HG03280 (cell line): ENCODE measurements around the gene BRME1.

Source experiments
- ATAC-seq: cut with Tn5 transposase; IDR thresholded peaks from one replicate; pipeline ENCODE4 v1.9.1; 2021; ENCODE audit warnings: mild to moderate bottlenecking, moderate library complexity; ENCODE audit not compliant: unreplicated experiment

Gene BRME1

DNA sequence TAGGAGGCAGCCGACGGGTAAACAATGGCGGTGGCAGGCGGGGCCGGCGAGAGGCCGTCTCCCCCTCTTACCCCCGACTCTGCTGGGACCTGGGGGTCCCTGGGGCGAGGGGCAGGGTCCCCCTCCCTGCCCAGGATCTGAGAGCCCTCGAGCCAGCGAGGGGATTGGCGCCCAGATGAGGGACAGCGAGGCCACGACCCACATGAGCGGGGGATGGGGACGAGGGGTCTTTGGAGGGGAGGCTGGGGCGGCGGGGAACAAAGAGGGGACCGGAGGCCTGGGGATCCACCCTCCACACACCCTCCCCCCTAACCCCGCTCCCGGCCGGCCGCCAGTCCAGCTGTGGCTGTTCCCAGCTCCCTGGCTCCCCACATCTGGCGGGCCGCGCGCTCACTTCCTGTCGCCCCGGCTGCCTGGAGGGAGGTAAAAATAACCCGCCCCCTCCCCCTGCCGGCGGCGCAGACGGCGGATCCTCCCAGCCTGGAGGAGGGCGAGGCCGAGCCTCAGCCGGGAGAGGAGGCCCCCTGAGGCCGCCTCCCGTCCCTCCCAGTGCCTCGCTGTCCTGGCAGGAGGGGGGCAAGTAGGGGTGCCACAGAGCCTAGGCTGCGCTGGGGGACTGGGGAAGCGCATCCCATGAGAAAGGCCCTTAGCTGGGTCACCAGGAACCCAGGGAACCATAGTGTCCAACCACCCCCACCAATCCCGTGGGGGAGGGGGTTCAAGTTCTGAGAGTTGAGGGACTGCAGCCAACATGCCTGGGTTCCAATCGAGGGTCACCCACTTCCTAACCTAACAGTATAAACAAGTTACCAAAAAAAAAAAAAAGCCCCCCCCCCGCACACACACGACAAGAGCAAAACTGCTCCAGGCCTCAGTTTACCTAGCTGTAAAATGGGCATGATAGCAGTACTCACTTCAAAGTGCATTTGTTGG, 58.2 kb downstream of the BRME1 start:
- peak; percentile 18 for ATAC-seq

DNA sequence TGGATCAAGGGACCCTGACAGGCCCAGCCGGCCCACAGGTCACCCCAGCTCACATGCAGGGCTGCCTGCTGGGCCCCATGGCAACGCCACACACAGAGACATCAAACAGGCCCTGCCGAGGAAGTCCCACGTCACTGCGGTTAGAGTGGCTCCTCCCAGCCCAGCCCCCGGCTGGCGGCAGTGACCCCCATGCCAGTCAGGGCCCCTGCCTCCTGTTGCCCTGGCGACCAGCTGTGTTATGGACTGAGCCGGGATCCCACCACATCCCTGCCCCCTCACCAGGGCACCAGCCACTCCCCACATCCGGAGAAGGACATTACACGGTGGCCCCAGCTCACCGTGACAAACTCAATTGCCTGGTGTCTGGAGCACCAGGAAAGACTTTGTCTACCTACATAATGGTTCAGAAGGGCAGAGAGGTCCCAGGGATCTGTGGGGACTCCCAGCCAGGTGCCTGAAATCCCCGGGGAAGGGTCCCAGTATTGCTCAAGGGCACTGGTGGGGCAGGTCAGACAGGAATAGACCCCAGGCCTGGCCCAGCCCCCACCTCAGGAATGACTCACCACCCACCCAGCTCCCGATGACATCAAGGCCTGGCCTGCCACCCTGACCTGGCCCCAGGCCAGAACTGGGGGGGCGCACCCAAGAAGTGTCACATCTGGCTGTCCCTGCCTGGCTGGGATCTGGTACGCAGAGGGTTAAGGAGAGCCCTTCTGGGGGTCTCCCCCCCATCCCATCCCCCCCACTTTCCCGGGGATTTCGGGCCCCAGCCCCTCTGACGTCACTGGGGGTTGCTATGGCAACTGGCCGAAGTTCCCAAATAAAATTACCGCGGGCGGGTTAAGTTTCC, 59.1 kb downstream of the BRME1 start:
- ATAC-seq = peak; percentile 60

DNA sequence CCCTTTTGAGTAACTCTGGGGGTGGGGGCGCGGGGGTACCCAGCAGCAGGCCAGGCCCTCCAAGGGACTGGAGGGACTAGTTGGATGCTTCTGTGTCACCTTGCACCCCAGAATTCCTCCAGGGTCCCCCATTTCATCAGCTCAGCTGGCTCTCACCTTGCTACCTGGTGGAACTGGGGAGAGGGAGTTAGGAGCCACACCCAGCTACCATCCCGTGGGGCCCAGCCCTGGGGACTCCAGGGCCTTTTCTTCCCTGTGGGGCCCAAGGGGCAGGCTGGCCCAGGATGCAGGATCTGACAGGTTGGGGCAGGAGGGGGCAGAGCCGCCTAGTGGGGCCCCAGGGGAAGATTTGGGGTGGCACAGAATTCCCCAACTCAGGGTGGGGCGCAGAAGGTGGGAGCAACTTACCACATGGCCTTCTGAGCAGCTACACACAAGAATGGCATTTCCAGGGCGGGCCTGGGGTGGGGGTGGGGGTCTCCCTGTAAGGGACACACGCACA, 61.7 kb downstream of the BRME1 start:
- ATAC-seq = no peak

DNA sequence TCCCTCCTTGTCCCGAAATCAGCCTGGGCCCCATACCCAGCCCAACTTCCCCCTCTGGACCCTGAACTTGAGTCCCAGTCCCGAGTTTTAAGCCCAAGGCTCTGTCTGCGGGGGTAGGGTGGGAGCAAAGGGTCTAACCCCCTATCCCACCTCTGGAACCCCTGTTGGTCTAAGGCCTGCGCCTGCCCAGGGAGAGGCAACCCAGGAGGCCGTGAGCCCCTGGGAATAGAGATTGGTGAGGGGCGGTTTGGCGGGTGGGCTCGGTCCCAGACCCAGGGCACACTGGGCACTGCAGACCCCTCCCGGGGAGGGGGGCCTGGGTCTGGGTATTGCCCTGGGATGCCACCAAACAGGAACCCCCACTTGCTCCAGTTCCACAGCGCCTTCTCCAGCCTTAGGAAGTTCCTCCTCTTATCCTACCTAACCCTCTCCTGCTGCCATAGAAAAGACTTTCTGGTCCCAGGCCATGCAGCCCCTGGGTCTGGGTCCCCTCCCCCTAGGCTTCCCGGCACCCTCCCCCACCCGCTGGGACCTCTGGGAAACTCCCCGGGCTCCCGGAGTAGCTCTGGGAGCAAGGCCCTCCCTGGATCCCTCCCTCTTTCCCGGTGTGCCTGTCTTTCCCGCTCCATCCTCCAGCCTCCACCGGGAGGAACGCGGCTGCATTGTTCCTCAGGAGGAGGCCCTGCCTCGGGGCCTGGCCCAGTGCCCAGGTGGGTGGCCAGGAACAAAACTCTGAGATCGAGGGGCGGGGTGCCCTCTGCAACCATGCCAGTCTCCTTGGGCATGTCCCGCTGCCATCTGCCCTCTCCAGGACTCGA, 62.6 kb downstream of the BRME1 start:
- no peak for ATAC-seq

DNA sequence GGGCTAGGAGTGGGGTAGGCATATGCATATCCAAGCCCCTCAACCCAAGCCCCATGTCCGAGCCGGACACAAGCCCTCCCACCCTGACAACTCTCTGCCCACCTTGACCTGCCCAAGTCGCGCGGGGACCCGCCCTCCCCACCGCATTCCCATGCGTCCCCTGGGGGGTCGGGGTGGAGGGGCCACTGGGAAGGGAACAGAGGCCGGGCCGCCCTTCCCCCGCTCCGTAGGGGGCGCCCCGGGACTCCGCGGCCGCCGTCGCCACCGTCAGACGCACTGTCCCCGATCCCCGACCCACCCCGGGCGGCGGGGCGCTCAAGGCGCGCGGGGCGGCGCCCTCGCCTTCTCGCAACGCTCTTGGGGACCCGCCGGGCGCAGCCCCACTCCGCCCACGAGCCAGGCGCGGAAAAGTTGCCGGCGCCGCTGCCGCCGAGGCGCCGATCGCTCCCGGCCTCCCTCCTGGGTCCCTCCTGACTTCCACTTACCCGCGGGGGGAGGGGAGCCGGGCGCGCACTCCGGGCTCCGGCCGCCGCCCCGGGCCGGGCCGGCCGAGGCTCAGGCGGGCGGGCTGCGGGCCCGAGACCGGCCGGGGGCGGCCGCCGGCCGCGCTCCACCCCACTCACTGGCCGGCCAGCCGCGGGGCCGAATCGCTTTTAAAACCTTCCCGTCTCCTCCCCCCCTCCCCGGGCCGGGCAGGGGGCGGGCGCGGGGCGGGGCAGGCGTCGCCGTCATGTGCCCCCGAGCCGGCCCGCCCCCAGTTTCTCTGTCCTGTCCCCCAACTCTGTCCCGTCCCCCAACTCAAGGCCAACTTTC, 63.4 kb downstream of the BRME1 start:
- no peak for ATAC-seq

DNA sequence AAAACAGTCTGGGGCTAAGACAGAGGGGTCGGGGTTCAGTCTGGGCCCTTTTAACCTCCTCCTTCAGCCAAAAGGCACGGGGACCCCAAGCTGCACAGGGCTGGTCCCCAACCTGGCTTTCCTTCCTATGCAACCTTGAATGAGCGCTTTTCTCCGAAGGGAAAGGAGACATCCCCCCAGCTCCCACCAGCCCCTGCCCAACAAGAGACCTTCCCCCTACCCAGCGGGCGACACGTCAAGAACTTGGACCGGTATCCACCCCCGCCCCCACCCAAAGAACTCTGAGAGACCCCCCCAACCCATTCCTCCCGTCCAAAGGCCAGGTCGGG, 64.0 kb downstream of the BRME1 start:
- no peak for ATAC-seq

DNA sequence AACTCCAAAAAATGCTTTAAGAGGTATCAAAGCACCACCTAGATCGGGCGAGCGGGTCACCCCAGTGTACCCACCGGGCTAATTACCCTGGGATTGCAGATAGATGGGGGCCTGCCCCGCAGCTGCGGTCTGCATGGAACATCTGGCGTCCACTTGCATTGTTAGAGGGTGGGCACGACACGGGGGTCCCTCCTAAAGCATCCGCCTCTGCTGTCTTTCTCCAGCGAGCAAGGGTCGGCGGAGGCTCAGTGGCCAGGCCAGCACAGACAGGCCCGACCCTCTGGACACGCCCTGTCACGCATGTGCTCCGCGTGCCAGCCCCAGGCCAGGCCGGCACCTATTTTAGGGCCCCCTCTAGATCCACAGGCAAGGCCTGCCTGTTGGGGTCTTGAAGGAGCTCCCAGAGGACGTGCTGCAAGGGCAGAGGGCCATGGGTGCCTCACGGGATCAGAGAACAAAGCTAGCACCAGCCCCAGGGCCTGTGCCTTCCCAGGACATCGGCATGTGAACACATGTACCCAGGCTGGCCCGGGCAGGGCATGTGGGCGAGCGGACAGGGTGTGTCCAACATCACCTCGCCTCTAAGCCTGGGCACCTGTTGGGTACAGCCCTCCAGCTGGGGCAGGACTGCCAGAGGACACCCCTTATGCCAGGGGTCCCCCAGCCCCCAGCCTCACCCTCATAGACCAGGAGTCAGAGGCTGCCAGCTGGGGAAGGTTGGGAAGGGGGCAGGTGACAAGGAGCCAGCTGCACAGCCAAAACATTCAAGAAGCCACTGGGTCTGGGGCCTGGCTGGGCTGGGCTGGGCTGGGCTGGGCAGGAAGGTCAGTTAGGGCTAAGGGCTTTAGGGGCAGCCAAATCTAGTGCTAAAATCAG, 64.6 kb downstream of the BRME1 start:
- no peak for ATAC-seq

DNA sequence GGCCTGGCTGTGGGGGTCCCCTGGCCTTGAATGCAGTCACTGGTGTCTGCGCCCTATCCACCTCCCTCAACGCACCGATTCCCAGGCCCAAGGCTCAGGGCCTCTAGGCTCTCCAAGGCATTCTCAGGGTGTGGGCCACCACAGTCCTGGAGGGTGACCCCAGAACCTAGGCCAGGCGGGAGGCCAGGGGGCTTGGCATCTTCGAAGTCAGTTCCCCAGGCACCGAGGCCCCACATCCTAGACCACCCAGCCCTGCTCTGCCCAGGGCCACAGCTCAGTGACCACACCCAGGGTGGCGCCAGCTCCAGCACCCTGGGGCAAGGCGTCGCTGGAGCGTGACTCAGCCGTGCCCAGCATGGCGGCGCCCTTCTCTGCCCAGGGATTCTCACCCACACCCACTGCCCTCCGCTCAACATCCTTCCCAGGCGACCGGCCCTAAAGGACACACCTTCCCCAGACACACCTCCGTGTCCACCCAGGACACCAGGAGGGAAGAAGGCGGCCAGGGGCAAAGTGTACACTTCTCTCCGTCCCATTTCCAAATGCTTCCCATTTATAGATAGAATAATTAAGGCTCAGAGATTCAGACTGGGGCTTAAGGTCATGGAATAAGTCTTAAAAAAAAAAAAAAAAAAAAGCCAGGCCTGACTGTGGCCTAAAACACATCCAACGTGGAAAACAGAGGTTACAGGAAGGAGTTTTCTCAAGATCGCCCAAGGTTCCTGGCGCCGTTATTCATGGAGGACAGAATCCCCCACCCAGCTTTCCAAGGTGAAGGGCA, 65.4 kb downstream of the BRME1 start:
- ATAC-seq = no peak

DNA sequence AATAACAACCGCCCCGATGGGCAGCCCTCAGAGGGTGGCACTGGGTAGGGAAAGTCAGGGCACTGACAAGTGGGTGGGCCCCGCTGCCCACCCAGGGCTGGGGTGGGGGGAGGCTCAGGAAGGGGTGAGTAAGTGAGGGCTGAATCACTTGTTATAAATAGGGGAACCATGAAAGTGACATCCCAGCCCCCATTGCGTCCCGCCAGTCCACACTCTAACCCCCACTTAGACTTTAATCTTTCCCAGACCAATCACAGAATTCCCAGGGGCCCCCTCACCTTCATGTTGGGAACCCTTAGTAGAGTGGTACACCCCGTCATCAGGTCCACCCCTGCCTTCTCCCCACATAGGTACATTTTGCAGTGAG, 66.0 kb downstream of the BRME1 start:
- ATAC-seq = peak; percentile 3

DNA sequence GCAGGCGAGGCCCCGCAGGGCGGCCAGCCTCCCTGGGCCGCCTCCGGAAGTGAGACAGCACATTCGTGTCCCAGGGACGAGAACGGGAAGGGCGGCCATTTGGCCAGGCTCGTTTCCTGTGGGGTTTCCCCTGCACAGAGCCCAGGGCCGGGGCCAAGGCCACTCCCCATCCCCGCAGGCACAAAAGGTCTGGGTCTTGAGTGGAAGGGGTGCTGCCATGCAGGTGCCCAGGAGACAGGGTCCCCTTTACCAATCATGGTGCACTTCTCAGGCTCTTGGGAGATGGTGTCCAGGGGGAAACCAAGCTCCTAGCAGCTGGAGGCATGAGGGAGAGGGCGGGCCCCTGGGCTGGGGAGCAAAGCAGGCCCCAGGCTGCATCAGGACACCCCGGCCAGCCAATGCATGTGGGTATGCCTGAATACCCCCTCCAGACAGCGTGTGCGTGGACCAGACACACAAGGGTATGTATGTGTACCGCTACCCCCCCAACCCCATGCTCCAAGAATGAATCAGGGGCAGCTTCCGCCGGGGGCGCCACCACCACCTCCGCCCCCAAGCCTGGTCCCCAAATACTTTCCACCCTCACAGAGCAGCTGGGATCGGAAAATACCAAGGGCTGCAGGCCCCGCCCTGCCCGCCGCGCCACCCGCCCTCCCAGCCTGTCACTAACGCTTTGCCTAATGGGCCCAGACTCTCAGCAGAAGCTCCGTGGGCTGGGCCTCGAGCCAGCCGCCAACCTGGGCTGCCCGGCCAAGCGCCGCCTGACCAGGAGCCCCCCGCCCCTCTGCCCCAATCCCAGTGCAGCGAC, 66.6 kb downstream of the BRME1 start:
- ATAC-seq = peak; percentile 33

DNA sequence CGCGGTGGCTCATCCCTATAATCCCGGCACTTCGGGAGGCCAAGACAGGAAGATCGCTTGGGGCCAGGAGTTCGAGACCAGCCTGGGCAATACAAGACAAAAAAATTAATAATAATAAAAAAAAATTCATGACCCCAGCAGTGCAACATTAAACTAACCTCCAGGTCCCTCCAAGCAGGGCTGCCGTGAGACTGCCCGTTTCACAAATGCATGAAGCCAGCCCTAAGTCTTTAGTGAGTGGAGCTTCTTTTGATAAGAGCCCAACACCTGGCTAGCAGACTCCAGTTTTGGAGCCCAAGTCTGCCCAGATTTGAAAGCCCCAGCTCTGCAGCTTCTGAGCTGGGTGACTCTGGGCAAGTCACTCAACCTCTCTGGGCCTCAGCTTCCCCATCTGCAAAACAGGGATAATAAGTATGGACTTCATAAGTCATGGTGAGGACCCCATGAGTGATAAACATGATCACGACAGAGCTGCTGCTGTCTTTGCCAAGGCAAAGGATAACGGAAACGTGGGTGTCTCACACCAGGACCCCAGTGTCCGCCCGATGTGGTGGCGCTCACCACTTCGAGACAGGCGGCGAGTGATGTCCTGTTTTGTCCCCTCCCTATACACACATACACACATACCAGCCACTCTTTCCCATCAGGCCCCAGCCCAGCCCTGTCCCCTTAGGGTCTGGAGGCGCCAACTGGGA, 67.3 kb downstream of the BRME1 start:
- no peak for ATAC-seq

DNA sequence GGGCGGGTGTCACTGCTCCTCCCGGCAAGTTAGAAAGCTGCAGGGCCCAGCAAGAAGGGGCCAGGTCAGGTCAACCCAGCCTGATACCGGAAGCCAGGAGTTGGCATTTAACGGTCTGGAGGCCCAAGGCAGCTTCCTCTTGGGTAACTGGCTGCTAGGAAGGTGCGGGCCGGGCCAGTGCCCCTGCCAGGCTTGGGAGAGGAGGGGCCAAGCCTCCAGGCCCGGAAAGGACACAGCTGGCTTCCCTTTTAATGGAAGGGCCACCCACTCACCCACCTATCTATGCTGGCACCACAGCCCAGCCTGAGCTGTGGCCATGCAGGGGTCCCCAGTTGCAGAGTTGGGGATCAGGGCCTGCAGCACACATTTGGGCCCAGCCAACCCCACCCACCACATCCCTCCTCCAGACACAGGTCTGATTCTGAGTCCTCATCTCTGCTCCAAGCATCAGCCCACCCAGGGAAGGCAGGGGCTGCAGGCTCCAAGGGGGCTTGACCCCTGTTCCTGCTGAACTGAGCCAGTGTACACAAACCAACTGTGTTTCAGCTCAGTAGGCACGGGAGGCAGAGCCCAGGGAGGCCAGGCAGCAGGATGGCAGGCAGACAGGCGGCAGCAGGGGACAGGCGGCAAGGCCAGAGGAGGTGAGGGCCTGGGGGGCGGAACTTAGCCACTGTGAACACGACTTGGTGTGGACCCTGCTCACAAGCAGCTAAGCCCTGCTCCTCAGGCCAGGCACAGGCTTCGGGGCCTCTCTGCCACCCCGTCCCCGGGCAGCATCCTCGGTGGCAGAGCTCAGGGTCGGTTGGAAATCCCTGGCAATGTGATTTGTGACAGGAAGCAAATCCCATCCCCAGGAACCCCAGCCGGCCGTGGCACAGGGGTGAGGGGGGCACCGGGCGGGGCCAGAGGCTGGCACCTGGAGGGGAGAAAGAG, 69.9 kb downstream of the BRME1 start:
- no peak for ATAC-seq

DNA sequence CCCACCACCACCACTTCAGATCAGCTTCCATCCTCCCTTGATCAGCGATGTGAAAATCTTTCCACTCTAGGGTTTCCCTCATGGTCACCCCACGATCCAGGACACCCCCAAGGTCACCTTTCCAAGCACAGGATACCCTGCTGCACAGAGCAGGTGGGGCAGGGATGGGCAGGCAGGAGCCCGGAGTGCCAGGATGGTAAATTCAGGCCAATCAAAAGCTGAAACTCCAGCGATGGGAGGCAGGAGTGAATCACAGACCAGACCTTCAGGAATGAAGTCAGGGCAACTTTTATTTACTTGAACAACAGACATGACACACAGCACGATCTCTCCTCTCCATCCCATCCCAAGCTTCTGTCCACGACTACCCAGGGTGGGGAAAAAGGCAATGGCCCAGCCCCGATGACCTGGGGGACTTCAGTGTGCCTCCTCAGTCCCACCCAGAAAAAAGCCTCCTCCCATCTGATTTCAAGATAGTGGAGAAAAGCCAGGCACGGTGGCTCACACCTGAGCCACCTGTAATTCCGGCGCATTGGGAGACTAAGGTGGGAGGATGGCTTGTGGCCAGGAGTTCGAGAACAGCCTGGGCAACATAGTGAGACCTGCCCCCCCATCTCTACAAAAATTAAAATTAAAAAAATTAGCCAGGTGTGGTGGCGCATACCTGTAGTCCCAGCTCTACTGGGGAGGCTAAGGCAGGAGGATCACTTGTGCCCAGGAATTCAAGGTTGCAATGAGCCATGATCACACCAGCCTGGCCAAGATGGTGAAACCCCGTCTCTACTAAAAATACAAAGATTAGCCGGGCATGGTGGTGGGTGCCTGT, 71.5 kb downstream of the BRME1 start:
- no peak for ATAC-seq

DNA sequence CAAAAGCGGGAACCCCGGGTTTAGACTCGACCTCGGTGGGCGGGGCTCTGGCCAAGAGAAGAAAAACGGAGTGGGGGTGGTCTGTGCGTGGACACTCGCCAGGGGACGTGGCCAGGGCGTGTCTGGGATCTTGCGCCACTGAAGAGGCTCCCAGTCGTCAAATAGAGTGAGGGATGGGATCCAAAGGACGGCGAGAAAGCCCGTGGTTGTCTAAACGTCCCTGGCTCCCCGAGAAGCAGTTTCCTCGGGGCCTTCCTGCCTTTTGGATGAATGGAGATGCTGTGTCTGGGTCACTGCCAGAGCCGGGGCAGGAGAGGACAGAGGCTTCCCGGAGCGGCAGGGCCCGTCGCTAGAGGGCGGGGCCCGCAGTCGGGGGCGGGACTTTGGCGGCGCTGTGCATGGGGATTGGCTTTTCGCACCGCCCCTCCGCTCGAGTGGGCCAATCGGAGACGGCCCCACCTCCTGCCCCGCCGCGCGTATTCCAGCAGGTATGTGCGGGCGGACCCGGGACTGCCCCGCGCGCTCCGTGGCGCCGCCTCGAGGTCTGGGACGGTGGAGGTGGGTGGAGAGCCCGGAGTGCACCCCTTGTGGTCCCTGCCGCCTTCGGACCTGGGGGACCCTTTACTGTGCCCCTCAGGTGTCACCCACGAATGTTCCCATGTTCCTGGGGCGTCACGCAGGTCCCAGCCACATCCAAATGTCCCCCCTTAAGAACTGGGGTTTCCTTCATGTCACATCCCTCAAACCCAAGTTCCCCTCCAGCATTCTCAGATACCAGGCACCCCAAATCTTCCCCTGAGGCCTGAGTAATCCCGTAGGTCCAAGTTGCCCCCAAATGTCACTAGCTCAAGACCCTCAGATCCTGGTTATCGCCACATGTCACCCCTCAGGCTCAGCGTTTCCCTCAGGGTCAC, 72.3 kb downstream of the BRME1 start:
- ATAC-seq = peak; percentile 82
